Peyer's patch (tissue), 4 donors: ENCODE results near the gene PGGHG.

Source experiments
- CTCF ChIP-seq, 6 experiments: fragments of 450-650 bp in 4 of 6; fragments of 200-600 bp in 2 of 6; sonication (generic) in 1 of 6; IDR thresholded peaks; one replicate each; pipeline ENCODE4 v1.5.1; 2017 to 2019; ENCODE audit warnings: antibody characterized with exemption in 6 of 6, mild to moderate bottlenecking in 3 of 6, moderate library complexity in 1 of 6
- POLR2A ChIP-seq, 2 donors: fragments of 450-650 bp; IDR thresholded peaks; one replicate each; pipeline ENCODE4 v1.5.1; 2017; ENCODE audit warnings: antibody characterized with exemption in 2 of 2, mild to moderate bottlenecking in 2 of 2, moderate library complexity in 2 of 2

GRCh38 chr11:249062-249461 is 39.9 kb upstream of the PGGHG start:
- no peak for TF ChIP-seq CTCF (IDR thresholded peaks at IDR 0.05)
- no peak for TF ChIP-seq POLR2A (IDR thresholded peaks at IDR 0.05)
